Daoy (cell line): ENCODE data around the gene SRRM3. TPM values are rescaled to one million over a fixed set of nuclear protein-coding genes. Genes with fewer than 3 reads are reported as not detected.
"Not testable (repeated sequence)": the region's sequence is repeated elsewhere in the genome, so short reads cannot be mapped to it uniquely, and the experiment has no call there.

ENCODE experiments used
- DNase-seq: peaks from one replicate; pipeline ENCODE4 v3.0.0-alpha.2; 2015; ENCODE audit warnings: low read depth
- total RNA-seq: library from RNA; depleted of rRNA; stranded (reverse); fragments of >200 nt; shearing (Covaris generic); gene quantifications from 2 replicates; pipeline ENCODE4 v1.2.3, GENCODE V29; 2014

SRRM3 gene
- total RNA-seq, 1 experiment from 2014 or later, result 0.29 TPM

DNA sequence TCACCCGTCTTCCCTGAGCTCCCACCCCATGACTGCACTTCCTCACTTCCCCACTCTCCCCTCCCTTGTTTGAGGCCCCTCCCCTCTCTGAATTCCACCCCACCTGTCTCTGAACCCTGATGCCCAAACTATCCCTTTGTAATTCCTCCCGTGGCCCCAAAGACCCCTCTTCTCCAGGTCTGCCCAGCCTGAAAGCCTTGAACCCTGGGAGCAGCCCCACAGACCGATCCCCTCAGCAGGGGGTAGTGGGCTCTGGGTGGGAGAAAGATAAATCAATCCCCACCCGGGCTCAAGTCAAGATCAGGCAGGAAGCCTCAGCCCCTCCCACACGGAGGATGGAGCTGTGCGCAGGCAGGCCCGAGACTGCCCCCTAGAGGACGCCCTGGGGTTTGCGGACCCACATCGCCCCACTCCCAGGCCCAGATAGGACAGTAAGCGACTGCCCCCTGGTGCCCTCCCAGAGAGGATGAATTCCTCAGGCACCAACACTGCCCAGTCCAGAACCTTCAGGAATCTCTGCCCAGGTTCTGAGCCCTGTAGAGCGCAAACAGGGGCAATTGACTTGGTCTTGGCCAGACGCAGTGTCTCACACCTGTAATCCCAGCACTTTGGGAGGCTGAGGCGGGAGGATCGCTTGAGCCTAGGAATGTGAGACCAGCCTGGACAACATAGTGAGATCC lies 112.5 kb downstream of the SRRM3 start:
- peak; percentile 94 for DNase-seq

DNA sequence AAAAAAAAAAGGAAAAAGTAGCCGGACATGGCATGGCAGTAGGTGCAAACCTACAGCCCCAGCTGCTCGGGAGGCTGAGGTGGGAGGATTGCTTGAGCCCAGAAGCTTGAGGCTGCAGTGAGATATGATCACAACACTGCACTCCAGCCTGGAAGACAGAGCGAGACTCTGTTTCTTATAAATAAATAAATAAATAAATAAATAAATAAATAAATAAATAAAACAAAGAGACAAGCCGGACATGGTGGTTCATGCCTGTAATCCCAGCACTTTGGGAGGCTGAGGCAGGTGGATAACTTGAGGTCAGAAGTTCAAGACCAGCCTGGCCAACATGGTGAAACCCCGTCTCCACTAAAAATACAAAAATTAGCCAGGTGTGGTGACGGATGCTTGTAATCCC lies 113.0 kb downstream of the SRRM3 start:
- not testable (repeated sequence) for DNase-seq

DNA sequence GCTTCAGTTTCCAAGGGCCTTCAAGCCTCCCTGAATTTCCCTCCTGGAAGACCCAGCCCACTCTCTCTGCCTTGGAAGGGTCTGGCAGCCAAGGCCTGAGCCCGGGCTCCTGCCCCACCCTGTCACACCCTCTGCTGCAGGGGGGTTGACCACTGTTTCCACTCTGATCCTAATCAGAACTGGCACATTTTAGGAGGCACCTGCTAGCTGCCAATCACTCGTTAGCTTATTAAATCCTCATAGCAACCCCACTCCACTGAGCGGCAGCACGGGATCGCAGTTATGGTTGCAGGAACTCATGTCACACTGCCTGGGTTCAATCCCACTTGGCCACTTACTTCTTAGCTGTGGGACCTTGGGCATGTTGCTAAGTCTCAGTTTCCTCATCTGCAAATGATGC lies 113.7 kb downstream of the SRRM3 start:
- no peak for DNase-seq

DNA sequence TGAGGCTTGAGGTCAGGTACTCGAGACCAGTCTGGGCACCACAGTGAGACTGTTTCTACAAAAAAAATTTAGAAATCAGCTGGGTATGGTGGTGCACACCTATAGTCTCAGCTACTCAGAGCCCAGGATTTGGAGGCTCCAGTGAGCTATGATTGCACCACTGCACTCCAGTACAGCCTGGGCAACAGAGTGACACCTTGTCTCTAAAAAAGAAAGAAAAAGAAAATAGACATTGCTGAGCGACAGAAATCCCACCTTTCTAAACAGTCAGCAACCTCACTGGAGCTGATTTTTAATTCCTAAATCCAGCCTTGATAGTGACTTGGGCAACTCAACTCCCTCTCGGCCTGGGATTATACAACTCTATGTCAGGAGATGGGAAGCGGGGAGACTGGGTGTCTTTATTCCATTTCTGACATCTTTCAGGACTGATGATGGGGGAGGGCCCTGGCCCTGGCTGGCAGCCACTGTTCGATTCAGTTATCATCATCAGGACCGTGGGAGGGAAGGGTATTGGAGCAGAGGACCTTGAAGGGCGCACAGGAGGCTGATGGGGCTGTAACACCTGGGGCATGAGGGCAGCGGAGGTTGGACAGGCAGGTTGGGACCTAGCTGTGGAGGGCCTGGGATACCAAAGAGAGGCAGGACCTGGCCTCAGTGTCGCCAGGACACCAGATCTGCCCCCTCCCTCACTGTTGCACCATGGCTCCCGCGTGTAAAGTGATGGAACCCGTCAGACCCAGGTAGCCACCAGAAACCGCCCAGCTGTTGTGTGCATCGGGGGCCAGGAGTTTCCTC lies 115.5 kb downstream of the SRRM3 start:
- no peak for DNase-seq

DNA sequence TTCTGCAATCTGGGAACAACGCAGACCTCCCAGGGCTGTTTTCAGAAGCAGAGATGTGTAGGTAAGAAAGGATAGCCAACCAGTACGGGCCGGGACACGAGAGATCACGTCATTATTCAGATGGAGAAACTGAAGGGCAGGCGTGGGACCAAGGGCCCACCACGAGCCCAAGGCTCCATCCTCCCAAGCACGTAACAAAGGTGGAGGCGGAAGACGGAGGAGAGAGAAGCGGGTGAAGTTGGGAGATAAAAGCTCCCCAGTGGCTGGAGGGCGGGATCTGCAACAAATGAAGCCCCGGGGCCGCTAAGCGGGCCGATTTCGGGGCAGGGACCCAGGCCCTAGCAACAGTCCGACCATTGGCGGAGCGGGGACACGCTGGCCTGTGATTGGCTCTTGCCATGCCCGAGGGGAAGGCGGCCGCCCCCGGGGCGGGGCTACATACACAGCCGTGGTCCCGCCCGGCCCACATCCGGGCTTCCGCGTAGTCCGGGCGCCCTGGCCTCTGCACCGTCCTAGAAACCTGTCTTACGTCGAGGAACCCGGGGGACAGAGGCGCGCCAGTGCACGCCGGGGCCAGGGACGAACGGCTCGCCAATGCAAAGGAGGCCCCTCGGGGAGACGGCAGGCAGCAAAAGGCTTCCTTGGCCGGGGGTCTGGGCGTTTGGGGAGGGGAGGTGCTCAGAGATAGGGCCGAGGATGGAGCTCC lies 116.2 kb downstream of the SRRM3 start:
- DNase-seq, result peak; percentile 96

DNA sequence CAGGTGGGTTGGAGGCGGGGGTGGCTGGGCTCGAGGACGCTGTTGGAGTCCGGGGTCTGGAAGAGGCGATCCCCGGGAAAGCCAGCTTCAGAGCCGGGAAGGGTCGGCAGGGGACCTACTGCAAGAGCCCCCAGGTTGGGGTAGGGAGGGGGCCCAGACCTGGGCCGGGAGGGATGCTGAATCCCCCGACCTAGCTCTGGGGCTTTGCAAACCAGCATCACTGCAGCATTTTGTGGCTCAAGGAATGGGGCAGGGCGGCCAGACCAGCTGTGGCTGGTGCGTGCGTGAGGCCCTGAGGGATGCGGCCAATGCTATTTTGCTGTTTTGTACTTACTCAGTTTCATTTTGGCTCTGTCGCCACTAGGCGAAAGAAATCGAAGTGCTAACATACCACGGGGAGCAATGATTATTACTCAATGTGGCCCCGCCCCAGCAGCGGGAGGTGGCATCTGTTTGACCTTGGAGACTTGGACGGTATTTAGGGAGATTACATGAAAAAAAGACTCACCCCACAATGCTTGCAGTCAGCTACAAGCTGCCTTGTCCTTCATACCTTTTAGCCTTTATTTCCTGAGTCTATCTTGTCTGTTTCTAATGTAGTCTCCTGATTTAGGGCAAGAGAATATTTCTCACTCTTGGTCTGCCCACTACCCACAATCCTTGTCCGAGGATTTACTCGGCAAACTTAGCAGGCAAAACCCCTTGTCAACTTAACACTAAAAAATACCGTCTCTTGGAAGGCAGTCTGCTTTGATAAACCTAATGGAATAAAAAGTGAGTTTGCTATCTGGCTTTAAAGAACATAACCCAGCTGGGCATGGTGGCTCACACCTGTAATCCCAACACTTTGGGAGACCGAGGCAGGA lies 117.0 kb downstream of the SRRM3 start:
- DNase-seq, result peak; percentile 76

DNA sequence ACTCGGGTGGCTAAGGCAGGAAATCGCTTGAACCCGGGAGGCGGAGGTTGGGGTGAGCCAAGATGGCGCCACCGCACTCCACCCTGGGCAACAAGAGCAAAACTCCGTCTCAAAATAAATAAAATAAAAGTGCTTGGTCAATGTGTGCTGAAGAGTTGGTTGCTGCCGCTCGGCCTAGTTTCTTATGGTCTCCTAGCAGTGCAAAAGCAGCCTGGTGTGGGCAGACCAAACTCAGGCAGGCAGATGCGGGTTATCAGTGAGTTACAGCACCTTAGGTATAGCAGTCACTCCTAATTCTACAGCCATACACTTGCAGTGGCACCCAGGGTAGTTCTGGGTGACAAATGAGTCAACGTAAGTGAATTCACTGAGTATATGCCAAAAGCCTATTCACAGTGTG lies 123.4 kb downstream of the SRRM3 start:
- no peak for DNase-seq

DNA sequence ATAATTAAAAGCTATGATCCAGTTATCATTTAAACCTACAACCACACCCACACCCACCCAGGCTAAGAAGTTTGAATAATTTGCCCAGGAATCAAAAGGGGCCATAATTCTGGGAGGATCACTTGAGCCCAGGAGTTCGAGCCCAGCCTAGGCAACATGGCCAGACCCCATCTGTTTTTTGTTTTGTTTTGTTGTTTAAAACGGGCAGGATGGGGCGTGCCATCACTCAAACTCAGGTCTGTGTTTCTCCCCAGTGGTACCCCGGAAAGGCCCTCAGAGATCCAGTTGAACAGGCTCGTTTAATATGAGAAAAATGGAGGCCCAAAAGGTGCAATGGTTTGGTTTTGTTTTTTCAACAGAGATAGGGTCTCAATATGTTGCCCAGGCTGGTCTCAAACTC lies 124.1 kb downstream of the SRRM3 start:
- no peak for DNase-seq

DNA sequence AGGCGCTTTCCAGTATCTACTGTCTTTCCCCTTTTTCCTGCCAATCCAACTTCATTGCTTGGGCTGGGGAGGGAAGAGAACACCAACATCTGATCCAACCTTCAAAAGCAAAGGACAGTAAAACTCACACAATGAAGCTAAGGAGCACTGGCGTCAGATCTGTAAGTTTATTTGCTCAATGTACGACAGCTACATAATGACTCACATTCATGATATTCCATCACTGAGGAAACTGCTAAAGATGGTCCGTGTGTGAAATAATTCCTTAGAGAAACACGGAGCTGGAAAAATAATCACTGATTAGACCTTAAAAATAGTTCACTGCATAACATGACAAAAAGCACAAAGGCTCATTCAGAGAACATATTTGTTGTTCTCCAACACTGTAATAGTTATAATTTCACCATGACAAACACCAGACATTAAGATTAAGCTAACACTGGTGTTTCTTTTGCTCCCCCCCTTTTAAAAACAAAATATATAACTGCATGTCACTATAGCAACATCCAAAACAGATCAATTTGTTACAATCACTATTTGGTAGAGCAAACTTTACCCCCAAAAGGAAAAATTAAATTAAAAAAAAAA lies 125.0 kb downstream of the SRRM3 start:
- no peak for DNase-seq

DNA sequence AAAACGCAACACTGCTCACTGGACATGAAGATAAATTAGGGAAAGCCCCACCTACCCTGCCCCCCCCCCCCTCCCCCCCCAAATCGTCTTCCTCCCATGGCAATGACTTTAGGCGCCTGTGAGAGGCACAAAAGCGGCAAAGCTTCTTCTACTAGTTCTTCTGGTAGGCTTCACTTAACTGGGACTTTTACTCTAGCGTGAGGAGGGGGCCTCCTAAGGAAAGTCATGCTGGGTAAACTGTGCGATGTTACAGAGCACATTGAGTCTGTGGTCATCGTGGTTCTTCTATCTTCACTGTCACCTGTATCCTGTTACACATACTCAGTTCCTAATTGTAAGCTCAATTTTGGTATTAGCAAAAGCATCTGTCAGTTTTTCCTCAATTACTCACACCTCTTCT lies 125.9 kb downstream of the SRRM3 start:
- no peak for DNase-seq

DNA sequence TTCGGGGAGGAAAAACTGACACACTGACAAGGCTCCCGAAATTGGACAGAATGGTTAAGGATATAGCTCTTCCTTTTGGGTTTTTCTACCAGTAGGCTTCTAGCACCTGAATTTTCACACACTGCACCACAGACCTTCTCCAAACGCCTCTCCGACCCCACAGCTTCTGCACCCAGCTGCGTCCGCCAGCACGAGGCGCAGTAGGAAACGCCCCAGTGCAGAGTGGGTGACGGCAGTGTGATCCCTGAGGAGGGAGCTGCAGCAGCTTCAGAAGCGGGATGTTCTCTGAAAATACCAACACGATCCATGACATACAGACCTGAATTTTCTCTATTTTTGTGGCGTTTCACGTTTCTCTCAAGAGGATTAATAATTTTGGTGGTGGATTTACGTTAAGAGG lies 126.7 kb downstream of the SRRM3 start:
- DNase-seq, result no peak

DNA sequence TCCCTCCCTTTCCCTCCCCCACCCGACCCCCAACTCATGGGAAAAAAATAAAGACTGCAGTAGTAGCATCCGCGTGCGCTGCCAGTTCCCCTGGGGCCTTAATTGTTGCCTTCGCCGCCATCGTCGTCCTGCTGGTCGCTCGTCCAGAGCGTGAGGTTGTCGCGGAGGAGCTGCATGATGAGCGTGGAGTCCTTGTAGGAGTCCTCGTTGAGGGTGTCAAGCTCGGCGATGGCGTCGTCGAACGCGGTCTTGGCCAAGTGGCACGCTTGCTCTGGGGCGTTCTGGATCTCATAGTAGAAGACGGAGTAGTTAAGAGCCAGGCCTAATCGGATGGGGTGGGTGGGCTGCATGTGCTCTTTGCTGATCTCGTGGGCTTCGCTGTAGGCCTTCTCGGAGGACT lies 127.8 kb downstream of the SRRM3 start:
- no peak for DNase-seq

DNA sequence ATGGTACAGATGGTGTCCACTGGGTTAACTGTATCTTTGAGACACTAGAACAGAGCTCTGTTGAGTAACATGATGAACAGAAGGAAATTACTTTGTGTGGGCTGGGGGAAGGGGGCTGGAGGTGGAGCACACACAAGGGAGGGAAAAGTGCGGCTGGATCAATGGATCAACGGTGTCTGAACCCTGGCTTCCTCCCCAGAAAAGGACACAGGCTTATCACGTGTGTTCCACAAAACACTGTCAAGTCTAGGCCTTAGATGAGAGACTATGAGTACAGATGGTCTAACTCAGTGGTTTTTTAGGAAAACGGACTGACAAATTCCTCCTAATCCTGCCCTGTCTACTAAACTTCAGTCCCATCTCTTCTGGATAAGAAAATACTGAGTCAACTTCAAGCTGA lies 128.6 kb downstream of the SRRM3 start:
- DNase-seq, result no peak

DNA sequence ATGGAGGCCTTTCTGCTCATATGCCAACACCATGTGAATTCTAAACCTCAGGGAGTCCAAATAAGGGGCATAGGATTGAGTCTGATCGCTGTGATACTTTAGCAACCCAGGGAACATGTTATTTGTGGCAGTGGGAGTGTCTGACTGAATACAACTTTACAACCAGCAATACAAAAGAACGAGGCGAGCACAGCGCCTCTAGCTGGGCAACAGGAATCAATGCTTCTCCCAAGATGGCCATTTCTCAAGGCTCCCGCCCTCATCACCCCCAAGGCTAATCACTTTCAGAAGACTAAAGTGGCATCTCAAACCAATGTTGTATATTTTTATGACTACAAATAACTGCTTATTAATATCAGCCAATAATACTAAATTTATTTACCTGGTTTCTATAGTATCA lies 129.0 kb downstream of the SRRM3 start:
- no peak for DNase-seq

DNA sequence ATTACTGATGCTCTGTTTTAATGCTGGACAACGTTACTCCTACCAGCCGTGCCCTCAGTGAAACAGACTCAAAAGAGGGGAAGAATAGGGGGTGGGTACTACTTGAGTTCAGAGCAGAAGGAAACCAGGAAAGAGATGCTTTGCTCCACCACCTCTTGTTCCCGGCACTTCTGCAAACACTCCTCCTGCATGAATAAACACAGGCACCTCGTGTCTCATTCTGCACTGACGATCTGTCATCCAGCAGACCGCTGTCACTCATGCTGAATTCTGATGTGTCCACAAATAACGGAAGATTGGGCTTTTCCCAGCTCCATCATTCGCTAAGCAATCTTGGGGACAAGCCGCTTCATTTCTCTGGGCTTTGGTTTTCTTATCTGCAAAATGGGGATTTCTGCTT lies 130.4 kb downstream of the SRRM3 start:
- DNase-seq, result no peak

DNA sequence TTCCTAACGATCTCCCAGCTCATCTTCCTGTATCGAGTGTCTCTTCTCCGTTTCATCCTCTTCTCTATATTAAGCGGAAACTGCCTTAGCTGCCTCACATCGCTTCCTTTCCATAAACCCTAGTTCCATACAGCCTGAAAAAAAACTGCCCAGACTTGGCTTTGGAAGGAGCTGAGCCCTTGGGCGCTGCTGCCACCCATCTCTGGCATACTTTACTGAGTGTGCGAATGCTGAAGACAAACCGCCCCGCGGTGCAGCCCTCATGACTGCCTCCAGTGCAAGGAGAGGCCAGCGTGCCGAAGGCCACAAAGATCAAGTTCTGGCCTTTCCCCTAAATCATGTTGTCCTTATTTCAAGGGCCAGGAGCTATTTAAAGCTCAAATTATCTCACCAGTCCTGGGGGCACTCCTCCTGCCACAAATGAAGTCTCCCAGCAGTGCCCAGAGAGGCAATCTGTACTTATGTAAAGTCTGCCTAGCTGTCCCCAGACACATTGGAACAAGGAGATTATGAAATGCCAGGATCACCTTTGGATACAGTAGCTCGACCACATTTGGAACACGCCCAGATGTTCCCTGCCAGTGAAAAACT lies 131.9 kb downstream of the SRRM3 start:
- no peak for DNase-seq

DNA sequence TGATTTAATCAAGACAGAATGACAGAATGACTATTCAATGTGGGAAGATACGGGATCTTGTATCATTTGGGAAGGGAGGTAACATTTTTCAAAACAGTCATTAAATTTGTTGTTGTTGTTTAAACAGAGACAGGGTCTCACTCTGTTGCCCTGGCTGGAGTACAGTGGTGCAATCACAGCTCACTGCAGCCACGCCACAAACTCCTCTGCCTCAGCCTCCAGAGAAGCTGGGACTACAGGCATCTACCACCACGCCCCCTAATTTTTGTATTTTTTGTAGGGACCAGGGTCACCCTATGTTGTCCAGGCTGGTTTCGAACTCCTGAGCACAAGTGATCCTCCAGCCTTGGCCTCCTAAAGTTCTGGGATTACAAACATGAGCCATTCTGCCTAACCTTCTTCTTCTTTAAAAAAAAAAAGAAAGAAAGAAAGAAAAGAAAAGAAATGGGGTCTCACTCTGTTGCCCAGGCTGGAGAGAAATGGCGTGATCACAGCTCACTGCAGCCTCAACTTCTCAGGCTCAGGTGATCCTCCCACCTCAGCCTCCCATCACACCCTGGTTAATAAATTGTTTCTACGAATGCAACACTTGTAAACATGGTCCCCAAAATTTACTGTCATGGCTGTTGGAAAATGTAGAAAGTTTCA lies 132.7 kb downstream of the SRRM3 start:
- no peak for DNase-seq

DNA sequence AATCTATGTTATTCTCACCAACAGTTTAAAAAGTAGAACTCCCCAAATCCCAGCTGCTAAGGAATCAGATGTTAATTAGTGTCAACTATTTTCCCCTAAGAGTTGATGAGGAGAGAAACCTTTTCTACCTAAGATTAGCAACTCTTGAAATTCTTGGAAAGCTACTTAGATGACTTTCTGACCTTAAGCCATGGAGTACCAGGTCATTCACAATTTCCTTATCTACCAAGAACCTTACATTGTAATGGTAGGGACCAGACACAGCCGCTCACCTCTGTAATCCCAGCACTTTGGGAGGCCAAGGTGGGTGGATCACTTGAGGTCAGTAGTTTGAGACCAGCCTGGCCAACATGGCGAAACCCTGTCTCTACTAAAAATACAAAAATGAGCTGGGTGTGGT lies 133.7 kb downstream of the SRRM3 start:
- not testable (repeated sequence) for DNase-seq

DNA sequence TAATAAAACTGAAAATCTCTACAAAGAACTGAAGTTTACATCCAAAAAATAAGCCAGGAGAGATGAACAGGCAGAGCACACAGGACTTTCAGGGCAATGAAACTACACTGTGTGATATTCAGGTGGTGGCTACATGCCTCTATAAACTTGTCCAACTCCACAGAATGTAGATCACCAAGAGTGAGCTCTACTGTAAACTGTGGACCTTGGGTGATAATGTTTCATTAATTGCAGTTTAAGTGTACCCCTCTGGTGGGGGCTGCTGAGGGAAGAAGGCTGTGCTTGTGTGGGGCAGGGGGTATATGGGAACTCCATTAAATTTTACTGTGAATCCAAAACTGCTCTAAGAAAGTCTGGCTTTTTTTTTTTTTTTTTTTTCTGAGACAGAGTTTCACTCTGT lies 134.4 kb downstream of the SRRM3 start:
- no peak for DNase-seq
